Measurements from ENCODE around the gene DNAJB6.

DNA sequence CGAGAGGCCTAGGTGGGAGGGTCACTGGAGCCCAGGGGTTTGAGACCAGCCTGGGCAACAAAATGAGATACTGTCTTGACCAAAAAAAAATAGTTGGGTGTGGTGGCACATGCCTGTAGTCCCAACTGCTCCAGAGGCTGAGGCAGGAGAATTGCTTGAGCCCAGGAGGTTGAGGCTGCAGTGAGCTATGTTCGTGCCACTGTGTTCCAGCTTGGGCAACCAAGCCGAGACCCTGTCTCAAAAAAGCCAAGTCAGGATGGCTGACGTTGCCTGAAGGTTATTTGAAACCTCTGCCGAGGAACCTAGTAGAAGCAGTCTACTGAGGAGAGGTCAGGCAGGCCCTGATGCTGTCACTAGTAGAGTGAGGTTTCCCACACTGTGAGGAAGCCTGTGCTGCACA is 22.8 kb downstream of the DNAJB6 start:
- no peak for TF ChIP-seq CTBP1 (IDR thresholded peaks at IDR 0.05; ENCODE audit: borderline replicate concordance)
- no peak for TF ChIP-seq FOXM1 (IDR thresholded peaks at IDR 0.05; ENCODE audit: borderline replicate concordance)
- TF ChIP-seq ELF4 (IDR thresholded peaks at IDR 0.05) = no peak
